ENCODE data around the gene GABRB1.

GRCh38 chr4:47195706-47196105, 164.3 kb downstream of the GABRB1 start:
- TF ChIP-seq GATA2 (IDR thresholded peaks at IDR 0.05; ENCODE audit: low read depth, low read length) (no peak), GATA3 (IDR thresholded peaks at IDR 0.05; ENCODE audit: low read depth, low read length) (no peak)
